WTC11 (cell line): Measurements from ENCODE around the gene MC2R. TPM values are rescaled to one million over a fixed set of nuclear protein-coding genes. Genes with fewer than 3 reads are reported as not detected.
A peak's percentile ranks its signal among the peaks of the same experiment; 100 is the strongest.

Experiments used
- ATAC-seq: fragments of 200-7000 bp; cut with Tn5 transposase; 2 replicates; pipeline ENCODE4 v1.10.0; 2021; ENCODE audit warnings: mild to moderate bottlenecking, moderate library complexity
- CTCF ChIA-PET: fragments of 300-600 bp; sonication (Branson Sonifier 250); formaldehyde crosslinking; loops from one replicate; lab custom pipeline; 2021; ENCODE audit warnings: antibody characterized with exemption; lab: Charles Lee
- POLR2A ChIA-PET: fragments of 350-600 bp; sonication (Branson Sonifier 250); formaldehyde crosslinking; loops from one replicate; lab custom pipeline; 2021; ENCODE audit warnings: antibody characterized with exemption; lab: Charles Lee
- DNase-seq: peaks from one replicate; pipeline ENCODE4 v3.0.0; 2021; ENCODE audit warnings: low spot score
- H3K27ac Mint-ChIP-seq: 2 replicates; pipeline ENCODE4 v1.8.0; 2021; ENCODE audit warnings: mixed read lengths
- H3K27me3 Mint-ChIP-seq: 2 replicates; pipeline ENCODE4 v1.8.0; 2021; ENCODE audit warnings: low read depth, mild to moderate bottlenecking, moderate library complexity, mixed read lengths
- H3K36me3 Mint-ChIP-seq: 2 replicates; pipeline ENCODE4 v1.8.0; 2021; ENCODE audit warnings: mixed read lengths
- H3K4me1 Mint-ChIP-seq: 2 replicates; pipeline ENCODE4 v1.8.0; 2022; ENCODE audit warnings: mixed read lengths
- H3K4me3 Mint-ChIP-seq: 2 replicates; pipeline ENCODE4 v1.8.0; 2021; ENCODE audit warnings: mild to moderate bottlenecking, moderate library complexity, mixed read lengths
- H3K9me3 Mint-ChIP-seq: 2 replicates; pipeline ENCODE4 v1.8.0; 2021; ENCODE audit warnings: mixed read lengths
- ARID4B ChIP-seq: sonication (generic); formaldehyde crosslinking; IDR thresholded peaks from 2 replicates; pipeline ENCODE4 v1.8.0; 2023; ENCODE audit warnings: missing genetic modification reagents, mild to moderate bottlenecking, borderline replicate concordance
- ATF3 ChIP-seq: sonication (generic); formaldehyde crosslinking; conservative IDR thresholded peaks from 2 replicates; pipeline ENCODE4 v1.8.1; 2022; ENCODE audit warnings: mild to moderate bottlenecking, missing genetic modification reagents
- EMX1 ChIP-seq: fragments of 250-450 bp; sonication (Bioruptor Pico); IDR thresholded peaks from 2 replicates; pipeline ENCODE4 v1.8.0; 2021; ENCODE audit warnings: mild to moderate bottlenecking
- ETV6 ChIP-seq: sonication (generic); formaldehyde crosslinking; IDR thresholded peaks from 2 replicates; pipeline ENCODE4 v1.8.1; 2022; ENCODE audit warnings: mild to moderate bottlenecking, missing genetic modification reagents
- FOXP1 ChIP-seq: sonication (generic); formaldehyde crosslinking; IDR thresholded peaks from 2 replicates; pipeline ENCODE4 v1.8.0; 2022; ENCODE audit warnings: missing genetic modification reagents, mild to moderate bottlenecking, moderate library complexity, borderline replicate concordance
- JAZF1 ChIP-seq: fragments of 250-450 bp; sonication (Bioruptor Pico); IDR thresholded peaks from 2 replicates; pipeline ENCODE4 v1.9.0; 2021; ENCODE audit warnings: moderate library complexity, mild to moderate bottlenecking, inconsistent platforms
- JUN ChIP-seq: sonication (generic); formaldehyde crosslinking; IDR thresholded peaks from 2 replicates; pipeline ENCODE4 v1.8.0; 2023; ENCODE audit warnings: mild to moderate bottlenecking, missing genetic modification reagents
- MYBL2 ChIP-seq: sonication (generic); formaldehyde crosslinking; IDR thresholded peaks from 2 replicates; pipeline ENCODE4 v1.8.1; 2023; ENCODE audit warnings: mild to moderate bottlenecking, moderate library complexity, missing genetic modification reagents
- NFYB ChIP-seq: sonication (generic); formaldehyde crosslinking; conservative IDR thresholded peaks from 2 replicates; pipeline ENCODE4 v1.8.0; 2022; ENCODE audit warnings: low read depth, missing genetic modification reagents
- OVOL2 ChIP-seq: fragments of 250-450 bp; sonication (Bioruptor Pico); IDR thresholded peaks from 2 replicates; pipeline ENCODE4 v1.9.0; 2021; ENCODE audit warnings: mild to moderate bottlenecking, borderline replicate concordance
- PREB ChIP-seq: sonication (generic); formaldehyde crosslinking; IDR thresholded peaks from 2 replicates; pipeline ENCODE4 v1.8.1; 2022; ENCODE audit warnings: mild to moderate bottlenecking, missing genetic modification reagents, moderate library complexity, borderline replicate concordance
- RORB ChIP-seq: fragments of 250-450 bp; sonication (Bioruptor Pico); IDR thresholded peaks from 2 replicates; pipeline ENCODE4 v1.9.0; 2021; ENCODE audit warnings: mild to moderate bottlenecking
- TP53 ChIP-seq: sonication (generic); formaldehyde crosslinking; IDR thresholded peaks from 2 replicates; pipeline ENCODE4 v1.8.1; 2023; ENCODE audit warnings: mild to moderate bottlenecking, missing genetic modification reagents
- ZNF219 ChIP-seq: sonication (generic); formaldehyde crosslinking; IDR thresholded peaks from 2 replicates; pipeline ENCODE4 v1.8.0; 2023; ENCODE audit warnings: missing genetic modification reagents, mild to moderate bottlenecking, borderline replicate concordance
- ZNF232 ChIP-seq: sonication (generic); formaldehyde crosslinking; IDR thresholded peaks from 2 replicates; pipeline ENCODE4 v1.8.0; 2022; ENCODE audit warnings: mild to moderate bottlenecking, missing genetic modification reagents
- ZNF671 ChIP-seq: fragments of 250-450 bp; sonication (Bioruptor Pico); IDR thresholded peaks from 2 replicates; pipeline ENCODE4 v1.8.0; 2021; ENCODE audit warnings: mild to moderate bottlenecking
- total RNA-seq: library from RNA; stranded (reverse); gene quantifications from 3 replicates; pipeline ENCODE4 v1.2.3, GENCODE V29; 2021
- TF ChIP-seq, protein P1 (sequence below): fragments of 200-600 bp; IDR thresholded peaks from 2 replicates; pipeline ENCODE4 v1.8.0; 2022; ENCODE audit warnings: antibody characterized with exemption
- TF ChIP-seq, protein P2 (sequence below): sonication (generic); formaldehyde crosslinking; IDR thresholded peaks from 2 replicates; pipeline ENCODE4 v1.8.1; 2023; ENCODE audit warnings: mild to moderate bottlenecking, missing genetic modification reagents, moderate library complexity
- TF ChIP-seq, protein P3 (sequence below): sonication (generic); formaldehyde crosslinking; IDR thresholded peaks from 2 replicates; pipeline ENCODE4 v1.8.1; 2023; ENCODE audit warnings: mild to moderate bottlenecking, missing genetic modification reagents, borderline replicate concordance
- TF ChIP-seq, protein P4 (sequence below): sonication (generic); formaldehyde crosslinking; IDR thresholded peaks from 2 replicates; pipeline ENCODE4 v1.8.1; 2022; ENCODE audit warnings: low read depth, mild to moderate bottlenecking, moderate library complexity, missing genetic modification reagents, borderline replicate concordance

MC2R gene
- total RNA-seq, 1 experiment from 2014 or later: not detected

DNA sequence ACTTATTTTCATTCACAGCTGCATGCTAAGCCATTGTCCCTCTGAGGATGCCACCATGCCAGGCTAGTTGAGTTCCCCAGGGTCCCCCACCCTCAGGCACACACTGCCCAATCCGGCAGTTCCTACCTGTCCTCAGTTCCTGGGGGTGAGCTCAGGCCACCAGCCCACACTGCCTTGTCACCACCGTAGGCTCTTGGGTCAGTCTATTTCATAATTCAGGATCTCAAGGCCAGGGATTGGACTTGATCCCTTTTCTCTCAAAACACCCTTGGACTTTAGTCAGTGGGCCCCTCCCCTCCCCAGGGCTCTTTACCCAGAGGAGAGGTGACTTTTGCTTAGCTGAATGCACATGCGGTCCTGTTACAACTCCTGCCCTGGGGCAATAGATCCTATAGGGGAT lies 18.7 kb upstream of the MC2R start:
- ATAC-seq (no peak), DNase-seq (no peak)
- POLR2A ChIA-PET: no interaction called here
- Mint-ChIP-seq H3K27me3 (no peaks in the 10 kb centered on the region), H3K36me3 (peaks cover 8% of the 10 kb centered on the region), H3K4me1 (peaks cover 20% of the 10 kb centered on the region), H3K4me3 (no peak overlapping the region), H3K9me3 (peaks cover 13% of the 10 kb centered on the region), H3K27ac (no peak overlapping the region)
- CTCF ChIA-PET: no interaction called here
- TF ChIP-seq ZNF671 (no peak), JAZF1 (CRISPR knock-in tag) (no peak), MYBL2 (CRISPR knock-in tag) (no peak), EMX1 (no peak), JUN (CRISPR knock-in tag) (no peak), FOXP1 (CRISPR knock-in tag) (no peak), PREB (CRISPR knock-in tag) (no peak)
- TF ChIP-seq, protein P1, sequence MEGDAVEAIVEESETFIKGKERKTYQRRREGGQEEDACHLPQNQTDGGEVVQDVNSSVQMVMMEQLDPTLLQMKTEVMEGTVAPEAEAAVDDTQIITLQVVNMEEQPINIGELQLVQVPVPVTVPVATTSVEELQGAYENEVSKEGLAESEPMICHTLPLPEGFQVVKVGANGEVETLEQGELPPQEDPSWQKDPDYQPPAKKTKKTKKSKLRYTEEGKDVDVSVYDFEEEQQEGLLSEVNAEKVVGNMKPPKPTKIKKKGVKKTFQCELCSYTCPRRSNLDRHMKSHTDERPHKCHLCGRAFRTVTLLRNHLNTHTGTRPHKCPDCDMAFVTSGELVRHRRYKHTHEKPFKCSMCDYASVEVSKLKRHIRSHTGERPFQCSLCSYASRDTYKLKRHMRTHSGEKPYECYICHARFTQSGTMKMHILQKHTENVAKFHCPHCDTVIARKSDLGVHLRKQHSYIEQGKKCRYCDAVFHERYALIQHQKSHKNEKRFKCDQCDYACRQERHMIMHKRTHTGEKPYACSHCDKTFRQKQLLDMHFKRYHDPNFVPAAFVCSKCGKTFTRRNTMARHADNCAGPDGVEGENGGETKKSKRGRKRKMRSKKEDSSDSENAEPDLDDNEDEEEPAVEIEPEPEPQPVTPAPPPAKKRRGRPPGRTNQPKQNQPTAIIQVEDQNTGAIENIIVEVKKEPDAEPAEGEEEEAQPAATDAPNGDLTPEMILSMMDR: no peak
- TF ChIP-seq, protein P2, sequence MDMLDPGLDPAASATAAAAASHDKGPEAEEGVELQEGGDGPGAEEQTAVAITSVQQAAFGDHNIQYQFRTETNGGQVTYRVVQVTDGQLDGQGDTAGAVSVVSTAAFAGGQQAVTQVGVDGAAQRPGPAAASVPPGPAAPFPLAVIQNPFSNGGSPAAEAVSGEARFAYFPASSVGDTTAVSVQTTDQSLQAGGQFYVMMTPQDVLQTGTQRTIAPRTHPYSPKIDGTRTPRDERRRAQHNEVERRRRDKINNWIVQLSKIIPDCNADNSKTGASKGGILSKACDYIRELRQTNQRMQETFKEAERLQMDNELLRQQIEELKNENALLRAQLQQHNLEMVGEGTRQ (CRISPR knock-in tag): no peak
- TF ChIP-seq, protein P3, sequence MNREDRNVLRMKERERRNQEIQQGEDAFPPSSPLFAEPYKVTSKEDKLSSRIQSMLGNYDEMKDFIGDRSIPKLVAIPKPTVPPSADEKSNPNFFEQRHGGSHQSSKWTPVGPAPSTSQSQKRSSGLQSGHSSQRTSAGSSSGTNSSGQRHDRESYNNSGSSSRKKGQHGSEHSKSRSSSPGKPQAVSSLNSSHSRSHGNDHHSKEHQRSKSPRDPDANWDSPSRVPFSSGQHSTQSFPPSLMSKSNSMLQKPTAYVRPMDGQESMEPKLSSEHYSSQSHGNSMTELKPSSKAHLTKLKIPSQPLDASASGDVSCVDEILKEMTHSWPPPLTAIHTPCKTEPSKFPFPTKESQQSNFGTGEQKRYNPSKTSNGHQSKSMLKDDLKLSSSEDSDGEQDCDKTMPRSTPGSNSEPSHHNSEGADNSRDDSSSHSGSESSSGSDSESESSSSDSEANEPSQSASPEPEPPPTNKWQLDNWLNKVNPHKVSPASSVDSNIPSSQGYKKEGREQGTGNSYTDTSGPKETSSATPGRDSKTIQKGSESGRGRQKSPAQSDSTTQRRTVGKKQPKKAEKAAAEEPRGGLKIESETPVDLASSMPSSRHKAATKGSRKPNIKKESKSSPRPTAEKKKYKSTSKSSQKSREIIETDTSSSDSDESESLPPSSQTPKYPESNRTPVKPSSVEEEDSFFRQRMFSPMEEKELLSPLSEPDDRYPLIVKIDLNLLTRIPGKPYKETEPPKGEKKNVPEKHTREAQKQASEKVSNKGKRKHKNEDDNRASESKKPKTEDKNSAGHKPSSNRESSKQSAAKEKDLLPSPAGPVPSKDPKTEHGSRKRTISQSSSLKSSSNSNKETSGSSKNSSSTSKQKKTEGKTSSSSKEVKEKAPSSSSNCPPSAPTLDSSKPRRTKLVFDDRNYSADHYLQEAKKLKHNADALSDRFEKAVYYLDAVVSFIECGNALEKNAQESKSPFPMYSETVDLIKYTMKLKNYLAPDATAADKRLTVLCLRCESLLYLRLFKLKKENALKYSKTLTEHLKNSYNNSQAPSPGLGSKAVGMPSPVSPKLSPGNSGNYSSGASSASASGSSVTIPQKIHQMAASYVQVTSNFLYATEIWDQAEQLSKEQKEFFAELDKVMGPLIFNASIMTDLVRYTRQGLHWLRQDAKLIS (CRISPR knock-in tag): no peak

- ChIA-PET POLR2A (interaction anchor here (0.7 to 0.9 kb wide), 2 partner anchors 15 to 1509 kb away, joined by 3 to 4 read pairs; no protein-coding TSS in a partner anchor), CTCF (interaction anchor here (0.8 to 1.7 kb wide), 2 partner anchors 50 to 154 kb away, joined by 3 to 5 read pairs; no protein-coding TSS in a partner anchor)
- Mint-ChIP-seq H3K4me1 (peaks cover 20% of the 10 kb centered on the region), H3K27me3 (no peaks in the 10 kb centered on the region), H3K4me3 (no peak overlapping the region), H3K36me3 (peaks cover 15% of the 10 kb centered on the region), H3K9me3 (peaks cover 26% of the 10 kb centered on the region), H3K27ac (no peak overlapping the region)
- DNase-seq (peak; percentile 24), ATAC-seq (peak; percentile 84)
- TF ChIP-seq TP53 (CRISPR knock-in tag) (no peak), ETV6 (CRISPR knock-in tag) (no peak), RORB (no peak), ZNF232 (CRISPR knock-in tag) (no peak), ARID4B (CRISPR knock-in tag) (no peak), ATF3 (CRISPR knock-in tag) (no peak), OVOL2 (CRISPR knock-in tag) (no peak), ZNF219 (CRISPR knock-in tag) (no peak), NFYB (CRISPR knock-in tag) (no peak)
- TF ChIP-seq, protein P2 (CRISPR knock-in tag): no peak
- TF ChIP-seq, protein P4, sequence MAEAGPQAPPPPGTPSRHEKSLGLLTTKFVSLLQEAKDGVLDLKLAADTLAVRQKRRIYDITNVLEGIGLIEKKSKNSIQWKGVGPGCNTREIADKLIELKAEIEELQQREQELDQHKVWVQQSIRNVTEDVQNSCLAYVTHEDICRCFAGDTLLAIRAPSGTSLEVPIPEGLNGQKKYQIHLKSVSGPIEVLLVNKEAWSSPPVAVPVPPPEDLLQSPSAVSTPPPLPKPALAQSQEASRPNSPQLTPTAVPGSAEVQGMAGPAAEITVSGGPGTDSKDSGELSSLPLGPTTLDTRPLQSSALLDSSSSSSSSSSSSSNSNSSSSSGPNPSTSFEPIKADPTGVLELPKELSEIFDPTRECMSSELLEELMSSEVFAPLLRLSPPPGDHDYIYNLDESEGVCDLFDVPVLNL (CRISPR knock-in tag): no peak
Measured at GRCh38 chr18:13932285-13933025, 17.1 kb upstream of the MC2R start.
